ELF-1 (cell line): Measurements from ENCODE around the gene DOC2A.
A peak's percentile ranks its signal among the peaks of the same experiment; 100 is the strongest.
"Not testable (repeated sequence)": the region's sequence is repeated elsewhere in the genome, so short reads cannot be mapped to it uniquely, and the experiment has no call there.

ENCODE experiments used
- DNase-seq: peaks from one replicate; pipeline ENCODE4 v3.0.0-alpha.2; 2016; ENCODE audit warnings: low read depth, low spot score

The DOC2A gene

GRCh38 chr16:29973384-29974246 is 37.2 kb downstream of the DOC2A start, which contains the start of gene TAOK2:
Gene TAOK2, plus strand, starts transcription at chr16:29973868. Its CDS starts 3,905 bp downstream, at chr16:29977773.
- peak; percentile 100 for DNase-seq

GRCh38 chr16:29972992-29973383 is 37.8 kb downstream of the DOC2A start:
- no peak for DNase-seq

GRCh38 chr16:29972500-29972899 is 38.3 kb downstream of the DOC2A start:
- no peak for DNase-seq

GRCh38 chr16:29971304-29971703 is 39.5 kb downstream of the DOC2A start:
- DNase-seq, result no peak

GRCh38 chr16:29968205-29968604 is 42.6 kb downstream of the DOC2A start:
- DNase-seq, result no peak

- DNase-seq, result no peak
Observed at GRCh38 chr16:29963021-29963743, 47.6 kb downstream of the DOC2A start.

- DNase-seq, result peak; percentile 12
Observed at GRCh38 chr16:29962344-29962994, 48.4 kb downstream of the DOC2A start.

- DNase-seq, result peak; percentile 95
Observed at GRCh38 chr16:29961479-29962343, 49.1 kb downstream of the DOC2A start, which contains the start of gene TMEM219. Gene TMEM219, plus strand, starts transcription at chr16:29962079. Its CDS starts 1,065 bp downstream, at chr16:29963144.

- no peak for DNase-seq
Observed at GRCh38 chr16:29961127-29961478, 49.7 kb downstream of the DOC2A start.

GRCh38 chr16:29959821-29960220 is 51.0 kb downstream of the DOC2A start:
- DNase-seq, result not testable (repeated sequence)

GRCh38 chr16:29959293-29959692 is 51.5 kb downstream of the DOC2A start:
- no peak for DNase-seq

- no peak for DNase-seq
Observed at GRCh38 chr16:29958756-29959155, 52.1 kb downstream of the DOC2A start.
